Measurements from ENCODE around the gene PHLDA3.

DNA sequence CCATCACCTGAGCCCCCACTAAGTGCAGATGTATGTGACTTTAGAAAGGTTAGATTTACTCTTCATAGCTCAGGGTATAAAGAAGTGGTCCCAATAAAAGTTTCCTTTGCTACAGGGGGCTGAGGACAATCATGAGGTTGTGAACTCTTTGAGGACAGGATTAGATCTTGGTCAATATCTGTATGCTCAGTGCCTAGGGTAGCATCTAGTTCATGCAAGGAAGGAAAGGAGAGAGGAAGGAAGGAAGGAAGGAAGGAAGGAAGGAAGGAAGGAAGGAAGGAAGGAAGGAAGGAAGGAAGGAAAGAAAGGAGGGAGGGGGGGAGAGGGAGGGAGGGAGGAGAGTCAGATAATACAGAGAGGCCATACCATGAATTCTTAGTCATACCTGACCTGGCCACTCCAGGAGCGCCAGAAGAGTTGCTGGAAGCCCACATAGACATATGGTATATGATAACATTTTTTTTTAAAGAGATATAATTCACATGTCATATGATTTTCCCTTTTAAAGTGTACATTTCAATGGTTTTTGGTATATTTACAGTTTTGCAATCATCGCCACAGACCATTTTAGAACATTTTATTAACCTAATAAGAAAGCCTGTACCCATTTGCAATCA lies 47.6 kb upstream of the PHLDA3 start:
- TF ChIP-seq, protein P1, sequence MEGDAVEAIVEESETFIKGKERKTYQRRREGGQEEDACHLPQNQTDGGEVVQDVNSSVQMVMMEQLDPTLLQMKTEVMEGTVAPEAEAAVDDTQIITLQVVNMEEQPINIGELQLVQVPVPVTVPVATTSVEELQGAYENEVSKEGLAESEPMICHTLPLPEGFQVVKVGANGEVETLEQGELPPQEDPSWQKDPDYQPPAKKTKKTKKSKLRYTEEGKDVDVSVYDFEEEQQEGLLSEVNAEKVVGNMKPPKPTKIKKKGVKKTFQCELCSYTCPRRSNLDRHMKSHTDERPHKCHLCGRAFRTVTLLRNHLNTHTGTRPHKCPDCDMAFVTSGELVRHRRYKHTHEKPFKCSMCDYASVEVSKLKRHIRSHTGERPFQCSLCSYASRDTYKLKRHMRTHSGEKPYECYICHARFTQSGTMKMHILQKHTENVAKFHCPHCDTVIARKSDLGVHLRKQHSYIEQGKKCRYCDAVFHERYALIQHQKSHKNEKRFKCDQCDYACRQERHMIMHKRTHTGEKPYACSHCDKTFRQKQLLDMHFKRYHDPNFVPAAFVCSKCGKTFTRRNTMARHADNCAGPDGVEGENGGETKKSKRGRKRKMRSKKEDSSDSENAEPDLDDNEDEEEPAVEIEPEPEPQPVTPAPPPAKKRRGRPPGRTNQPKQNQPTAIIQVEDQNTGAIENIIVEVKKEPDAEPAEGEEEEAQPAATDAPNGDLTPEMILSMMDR (IDR thresholded peaks at IDR 0.05): no peak
- TF ChIP-seq POLR2A (IDR thresholded peaks at IDR 0.05): no peak

Data from sigmoid colon (tissue), 3 donors.